Fibroblast of pulmonary artery (primary cell): ENCODE results near the gene COL4A1.

ENCODE experiments used
- DNase-seq: peaks from one replicate; pipeline ENCODE4 v3.0.0-alpha.2; 2010; ENCODE audit warnings: low read depth
- H3K4me3 ChIP-seq: replicated peaks from 2 replicates; pipeline ENCODE4 v1.5.1; 2011; ENCODE audit warnings: low read depth, mild to moderate bottlenecking, control low read depth, low read length, moderate library complexity
- TF ChIP-seq, protein P1 (sequence below): IDR thresholded peaks from 2 replicates; pipeline ENCODE4 v1.5.1; 2011; ENCODE audit warnings: mild to moderate bottlenecking, control low read depth, low read length, inconsistent platforms; ENCODE audit errors: missing control alignments

COL4A1 gene

DNA sequence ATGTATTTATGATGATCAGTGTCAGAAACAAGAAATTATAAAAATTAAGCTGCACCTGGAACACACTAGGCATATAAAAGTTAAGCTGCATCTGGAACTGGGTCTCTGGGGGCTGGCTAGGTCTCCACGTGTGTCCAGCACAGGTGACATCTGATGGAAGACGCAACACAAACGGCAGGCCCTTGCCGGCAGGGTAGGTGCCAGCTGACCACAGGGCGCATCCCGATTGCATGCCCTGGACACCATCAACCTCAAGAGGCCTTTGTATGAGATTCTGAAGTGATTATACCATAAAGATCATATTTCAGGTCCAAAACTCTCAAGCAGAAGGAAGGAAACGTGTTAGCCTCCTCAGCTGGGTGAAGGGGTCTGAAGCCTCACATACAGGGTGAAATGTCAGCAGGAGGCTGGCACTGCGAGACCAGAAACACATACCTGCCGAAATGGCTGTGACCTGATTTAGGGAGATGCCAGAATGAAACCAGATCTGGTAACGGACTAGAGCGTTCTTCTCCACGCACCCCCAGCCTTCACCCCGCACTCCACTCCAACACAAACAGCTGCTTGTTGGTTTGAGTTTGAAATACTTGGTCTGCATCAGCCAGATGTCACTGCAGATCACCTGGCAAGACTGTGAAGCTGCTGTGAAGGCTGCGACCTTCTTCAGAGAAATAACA, 37.3 kb downstream of the COL4A1 start:
- DNase-seq: no peak
- H3K4me3 ChIP-seq: no peak overlapping the region
- TF ChIP-seq, protein P1, sequence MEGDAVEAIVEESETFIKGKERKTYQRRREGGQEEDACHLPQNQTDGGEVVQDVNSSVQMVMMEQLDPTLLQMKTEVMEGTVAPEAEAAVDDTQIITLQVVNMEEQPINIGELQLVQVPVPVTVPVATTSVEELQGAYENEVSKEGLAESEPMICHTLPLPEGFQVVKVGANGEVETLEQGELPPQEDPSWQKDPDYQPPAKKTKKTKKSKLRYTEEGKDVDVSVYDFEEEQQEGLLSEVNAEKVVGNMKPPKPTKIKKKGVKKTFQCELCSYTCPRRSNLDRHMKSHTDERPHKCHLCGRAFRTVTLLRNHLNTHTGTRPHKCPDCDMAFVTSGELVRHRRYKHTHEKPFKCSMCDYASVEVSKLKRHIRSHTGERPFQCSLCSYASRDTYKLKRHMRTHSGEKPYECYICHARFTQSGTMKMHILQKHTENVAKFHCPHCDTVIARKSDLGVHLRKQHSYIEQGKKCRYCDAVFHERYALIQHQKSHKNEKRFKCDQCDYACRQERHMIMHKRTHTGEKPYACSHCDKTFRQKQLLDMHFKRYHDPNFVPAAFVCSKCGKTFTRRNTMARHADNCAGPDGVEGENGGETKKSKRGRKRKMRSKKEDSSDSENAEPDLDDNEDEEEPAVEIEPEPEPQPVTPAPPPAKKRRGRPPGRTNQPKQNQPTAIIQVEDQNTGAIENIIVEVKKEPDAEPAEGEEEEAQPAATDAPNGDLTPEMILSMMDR: no peak

GRCh38 chr13:110268576-110269185, 38.3 kb downstream of the COL4A1 start:
- DNase-seq: no peak
- H3K4me3 ChIP-seq: no peak overlapping the region
- TF ChIP-seq, protein P1: no peak

DNA sequence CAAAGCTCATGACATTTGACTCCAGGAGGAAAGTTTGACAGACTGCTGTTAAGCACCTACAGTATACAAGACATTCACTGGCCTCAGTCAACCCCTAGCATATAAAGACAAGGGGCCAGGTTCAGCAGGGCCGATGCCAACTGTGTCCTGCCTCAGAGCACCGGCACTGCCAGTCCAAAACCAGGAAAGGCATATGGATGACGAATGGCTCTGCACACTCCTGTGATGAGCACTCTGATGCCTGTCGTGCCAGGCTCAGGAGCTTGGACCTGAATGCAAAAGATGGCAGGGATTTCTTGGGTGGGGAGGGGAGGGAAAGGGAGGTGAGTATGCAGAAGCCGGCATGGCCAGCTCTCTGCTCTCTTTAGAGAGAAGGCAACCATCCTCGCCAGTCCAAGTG, 38.9 kb downstream of the COL4A1 start:
- H3K4me3 ChIP-seq: no peak overlapping the region
- TF ChIP-seq, protein P1: no peak
- DNase-seq: no peak

DNA sequence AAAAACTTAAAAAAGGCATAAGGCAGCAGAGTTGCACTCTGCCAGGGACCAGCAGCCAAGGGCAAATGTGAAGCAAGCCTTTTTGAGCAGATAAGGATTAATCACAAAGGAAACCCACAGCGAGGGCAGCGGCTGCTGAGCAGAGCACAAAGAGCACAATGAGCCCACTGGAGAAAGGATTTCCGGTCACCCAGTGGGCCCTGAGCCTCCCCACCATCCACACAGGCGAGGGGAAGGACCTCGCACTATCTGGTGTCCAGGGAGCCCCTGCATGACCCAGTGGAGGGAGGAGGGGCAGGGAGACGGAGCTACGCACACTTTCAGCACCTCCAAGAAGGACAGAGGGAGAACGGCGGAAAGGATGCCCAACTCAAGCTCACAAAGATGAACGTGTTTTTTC, 40.0 kb downstream of the COL4A1 start:
- TF ChIP-seq, protein P1: no peak
- no peak overlapping the region for H3K4me3 ChIP-seq
- DNase-seq: no peak

GRCh38 chr13:110266431-110266809, 40.5 kb downstream of the COL4A1 start:
- no peak for DNase-seq
- TF ChIP-seq, protein P1: no peak
- no peak overlapping the region for H3K4me3 ChIP-seq

GRCh38 chr13:110265682-110266430, 41.1 kb downstream of the COL4A1 start:
- no peak overlapping the region for H3K4me3 ChIP-seq
- TF ChIP-seq, protein P1: no peak
- no peak for DNase-seq
